ENCODE measurements around the gene CELF2.

GRCh38 chr10:11320809-11321520, 303.3 kb downstream of the CELF2 start:
- TF ChIP-seq CTCF (conservative IDR thresholded peaks at IDR 0.05; ENCODE audit: low read depth, low read length), result no peak
- no peak for TF ChIP-seq EZH2 (IDR thresholded peaks at IDR 0.05; ENCODE audit: borderline replicate concordance, low read depth, low read length, poor library complexity, severe bottlenecking)
